SK-N-SH (cell line): ENCODE results near the gene CXCL17. TPM values are rescaled to one million over a fixed set of nuclear protein-coding genes. Genes with fewer than 3 reads are reported as not detected.
A peak's percentile ranks its signal among the peaks of the same experiment; 100 is the strongest.

Experiments
- CTCF ChIA-PET: fragments of 300-600, 350-600 bp; formaldehyde crosslinking; extraction: SDS; loops from one replicate; lab custom pipeline; 2021; lab: Yijun Ruan, JAX
- POLR2A ChIA-PET: fragments of 350-600 bp; sonication (Branson Sonifier 250); formaldehyde crosslinking; extraction: SDS; loops from one replicate; lab custom pipeline; 2020; ENCODE audit warnings: antibody characterized with exemption, inconsistent platforms; lab: Yijun Ruan, JAX
- DNase-seq: peaks from one replicate; pipeline ENCODE4 v3.0.0; 2012
- H2AFZ ChIP-seq: fragments of 200-600 bp; sonication (generic); 2 replicates; pipeline ENCODE4 v1.8.1; 2016; ENCODE audit warnings: antibody characterized with exemption, mild to moderate bottlenecking, low read depth
- H3F3A ChIP-seq: fragments of 200-600 bp; sonication (generic); replicated peaks from 2 replicates; pipeline ENCODE3; 2016; ENCODE audit warnings: antibody characterized with exemption, mild to moderate bottlenecking; ENCODE audit not compliant: insufficient read depth
- H3K27ac ChIP-seq, 2 experiments: fragments of 200-500 bp in 1 of 2; fragments of 200-600 bp in 1 of 2; sonication (Bioruptor generic) in 1 of 2; sonication (generic), shearing (Covaris generic) in 1 of 2; 2 replicates each; pipeline versions ENCODE4 v1.5.1 to v1.6.1; 2014 to 2016; ENCODE audit warnings: low read depth in 2 of 2, inconsistent platforms in 1 of 2, low read length in 1 of 2, mild to moderate bottlenecking in 1 of 2, mixed read lengths in 1 of 2
- H3K27me3 ChIP-seq: fragments of 200-600 bp; sonication (generic), shearing (Covaris generic); 2 replicates; pipeline ENCODE4 v1.6.1; 2016; ENCODE audit warnings: mixed run types; ENCODE audit not compliant: insufficient read depth
- H3K36me3 ChIP-seq, 2 experiments: fragments of 200-500 bp in 1 of 2; fragments of 200-600 bp in 1 of 2; sonication (Bioruptor generic) in 1 of 2; sonication (generic) in 1 of 2; replicated peaks in 1 of 2; 2 replicates each; pipeline versions ENCODE3 to v1.5.1; 2014 to 2016; ENCODE audit warnings: low read length in 1 of 2, mild to moderate bottlenecking in 1 of 2; ENCODE audit not compliant: insufficient read depth in 2 of 2, control insufficient read depth in 1 of 2
- H3K4me1 ChIP-seq, 2 experiments: fragments of 200-500 bp in 1 of 2; fragments of 200-600 bp in 1 of 2; sonication (Bioruptor generic) in 1 of 2; sonication (generic), shearing (Covaris generic) in 1 of 2; 2 replicates each; pipeline versions ENCODE4 v1.5.1 to v1.6.1; 2014 to 2016; ENCODE audit warnings: low read depth in 1 of 2, low read length in 1 of 2, mixed run types in 1 of 2; ENCODE audit not compliant: insufficient read depth in 2 of 2, control insufficient read depth in 1 of 2
- H3K4me2 ChIP-seq: fragments of 200-600 bp; sonication (generic), shearing (Covaris generic); 2 replicates; pipeline ENCODE4 v1.6.1; 2017; ENCODE audit warnings: mixed run types
- H3K4me3 ChIP-seq, 2 experiments: fragments of 200-500 bp in 1 of 2; fragments of 200-600 bp in 1 of 2; sonication (Bioruptor generic) in 1 of 2; sonication (generic), shearing (Covaris generic) in 1 of 2; 2 replicates each; pipeline versions ENCODE4 v1.5.1 to v1.8.1; 2014 to 2016; ENCODE audit warnings: low read depth in 2 of 2, inconsistent platforms in 1 of 2, low read length in 1 of 2, mild to moderate bottlenecking in 1 of 2, mixed read lengths in 1 of 2, moderate library complexity in 1 of 2
- H3K79me2 ChIP-seq: fragments of 200-600 bp; sonication (generic); 2 replicates; pipeline ENCODE4 v1.8.1; 2017; ENCODE audit warnings: mild to moderate bottlenecking; ENCODE audit not compliant: insufficient read depth
- H3K9ac ChIP-seq: fragments of 200-600 bp; sonication (generic); 2 replicates; pipeline ENCODE4 v1.6.1; 2017; ENCODE audit warnings: mixed run types
- H3K9me2 ChIP-seq: fragments of 200-600 bp; sonication (generic); 2 replicates; pipeline ENCODE4 v1.6.1; 2017; ENCODE audit warnings: mixed run types
- H3K9me3 ChIP-seq: fragments of 200-600 bp; sonication (generic); 2 replicates; pipeline ENCODE4 v1.6.1; 2017; ENCODE audit warnings: mixed run types, mild to moderate bottlenecking, moderate library complexity
- H4K20me1 ChIP-seq: fragments of 200-600 bp; sonication (generic); 2 replicates; pipeline ENCODE4 v1.6.1; 2017; ENCODE audit warnings: mild to moderate bottlenecking, mixed run types; ENCODE audit not compliant: insufficient read depth
- CTCF ChIP-seq: fragments of 200-600 bp; sonication (generic); IDR thresholded peaks from 2 replicates; pipeline ENCODE4 v1.6.1; 2017; ENCODE audit warnings: antibody characterized with exemption, mild to moderate bottlenecking, moderate library complexity
- ELF1 ChIP-seq: IDR thresholded peaks from 2 replicates; pipeline ENCODE4 v1.4.0; 2012
- EP300 ChIP-seq, 2 experiments: IDR thresholded peaks; 2 replicates each; pipeline versions ENCODE4 v1.4.0 to v1.6.1; 2012; ENCODE audit warnings: borderline replicate concordance in 1 of 2, low read depth in 1 of 2, low read length in 1 of 2
- FOSL2 ChIP-seq: IDR thresholded peaks from 2 replicates; pipeline ENCODE4 v1.4.0; 2012; ENCODE audit warnings: low read depth, mild to moderate bottlenecking, moderate library complexity, borderline replicate concordance
- FOXJ3 ChIP-seq: sonication (generic); formaldehyde crosslinking; IDR thresholded peaks from 2 replicates; pipeline ENCODE4 v1.5.1; 2020; ENCODE audit warnings: mild to moderate bottlenecking, missing genetic modification reagents
- FOXM1 ChIP-seq: IDR thresholded peaks from 2 replicates; pipeline ENCODE4 v1.4.0; 2012; ENCODE audit warnings: low read depth, mild to moderate bottlenecking
- GABPA ChIP-seq: IDR thresholded peaks from 2 replicates; pipeline ENCODE4 v1.4.0; 2012; ENCODE audit warnings: low read depth, mild to moderate bottlenecking
- MAX ChIP-seq: IDR thresholded peaks from 2 replicates; pipeline ENCODE4 v1.4.0; 2012; ENCODE audit warnings: low read depth
- MEF2A ChIP-seq: IDR thresholded peaks from 2 replicates; pipeline ENCODE4 v1.4.0; 2012; ENCODE audit warnings: low read depth, borderline replicate concordance
- MXI1 ChIP-seq: IDR thresholded peaks from 2 replicates; pipeline ENCODE4 v1.6.1; 2012; ENCODE audit warnings: mild to moderate bottlenecking, low read depth, low read length, improper control_type of control experiment
- NFIC ChIP-seq: IDR thresholded peaks from 2 replicates; pipeline ENCODE4 v1.4.0; 2012; ENCODE audit warnings: borderline replicate concordance
- NRF1 ChIP-seq: IDR thresholded peaks from 2 replicates; pipeline ENCODE4 v1.6.1; 2012; ENCODE audit warnings: low read depth, mild to moderate bottlenecking, low read length
- PBX3 ChIP-seq: IDR thresholded peaks from 2 replicates; pipeline ENCODE4; 2012
- POLR2AphosphoS5 ChIP-seq: IDR thresholded peaks from 2 replicates; pipeline ENCODE4 v1.6.1; 2012; ENCODE audit warnings: low read depth, low read length
- RAD21 ChIP-seq: IDR thresholded peaks from 2 replicates; pipeline ENCODE4 v1.6.1; 2012; ENCODE audit warnings: mild to moderate bottlenecking, low read length
- RCOR1 ChIP-seq: fragments of 150-350 bp; IDR thresholded peaks from 2 replicates; pipeline ENCODE4 v1.6.1; 2017; ENCODE audit warnings: antibody characterized with exemption, low read length
- SIN3A ChIP-seq: IDR thresholded peaks from 2 replicates; pipeline ENCODE4 v1.6.1; 2012; ENCODE audit warnings: low read depth, mild to moderate bottlenecking, low read length, moderate library complexity, borderline replicate concordance
- SMC3 ChIP-seq: IDR thresholded peaks from 2 replicates; pipeline ENCODE4 v1.6.1; 2012; ENCODE audit warnings: low read depth, low read length, improper control_type of control experiment
- TCF12 ChIP-seq: IDR thresholded peaks from 2 replicates; pipeline ENCODE4 v1.4.0; 2012
- TEAD4 ChIP-seq: IDR thresholded peaks from 2 replicates; pipeline ENCODE4 v1.4.0; 2012; ENCODE audit warnings: mild to moderate bottlenecking, borderline replicate concordance; ENCODE audit not compliant: insufficient read depth
- USF1 ChIP-seq: IDR thresholded peaks from 2 replicates; pipeline ENCODE4 v1.4.0; 2012; ENCODE audit warnings: low read depth, borderline replicate concordance
- YY1 ChIP-seq: IDR thresholded peaks from 2 replicates; pipeline ENCODE4 v1.4.0; 2012; ENCODE audit warnings: low read depth, mild to moderate bottlenecking
- ZBTB33 ChIP-seq: IDR thresholded peaks from 2 replicates; pipeline ENCODE4 v1.4.0; 2012; ENCODE audit warnings: low read depth, borderline replicate concordance
- WGBS: methylation state at CpG from one replicate; pipeline ENCODE4 v1.1.6; 2017; ENCODE audit warnings: low lambda C conversion rate; 5-methylcytosine and 5-hydroxymethylcytosine counted together
- polyA plus RNA-seq, 3 experiments: library from polyadenylated mRNA; depleted of rRNA; stranded (reverse); fragments of >200 nt; gene quantifications; 2 replicates each; pipeline ENCODE4 v1.2.3, GENCODE V29; 2012

The CXCL17 gene
- polyA plus RNA-seq, 1 of the 3 experiments (the other 2 are of a cell fraction) = not detected

GRCh38 chr19:42420055-42420544 is 22.6 kb downstream of the CXCL17 start:
- CTCF ChIA-PET = interaction anchor here (1.0 to 2.1 kb wide), 4 partner anchors 13 to 21 kb away, joined by 4 to 8 read pairs (median 6); no protein-coding TSS in a partner anchor
- Histone ChIP-seq H3K4me1 (peaks cover 0 to 21% of the 10 kb centered on the region in 2 experiments; a peak in 1 of 4 replicates), H3K36me3 (no peaks in the 10 kb centered on the region), H3K4me3 (no peak overlapping the region), H4K20me1 (no peaks in the 10 kb centered on the region), H3K4me2 (no peak overlapping the region), H3K9me2 (no peaks in the 10 kb centered on the region), H3K27me3 (no peaks in the 10 kb centered on the region), H2AFZ (no peak overlapping the region), H3K27ac (no peak overlapping the region), H3K9me3 (no peaks in the 10 kb centered on the region), H3K79me2 (no peaks in the 10 kb centered on the region), H3F3A (no peaks in the 10 kb centered on the region), H3K9ac (no peak overlapping the region)
- peak; percentile 76 for DNase-seq
- TF ChIP-seq FOXM1 (no peak), TEAD4 (no peak), TCF12 (no peak), EP300 (IDR thresholded peaks at IDR 0.05; ENCODE audit: borderline replicate concordance in 1 of 2, low read depth in 1 of 2, low read length in 1 of 2) (no peak), USF1 (no peak), PBX3 (no peak), RAD21 (peak; percentile 30; the same call in 1 of the 2 replicates), CTCF (peak; percentile 68), POLR2AphosphoS5 (no peak), MEF2A (no peak), FOXJ3 (CRISPR knock-in tag) (no peak), NRF1 (no peak), SIN3A (no peak), ZBTB33 (no peak), MAX (no peak), SMC3 (peak; percentile 25; the same call in 1 of the 2 replicates), FOSL2 (no peak), YY1 (no peak), NFIC (no peak), ELF1 (no peak), RCOR1 (no peak), MXI1 (no peak), GABPA (no peak)
- 59% methylated on average over 10 of the region's 10 CpGs for WGBS
- POLR2A ChIA-PET = no interaction called here
